ENCODE results near the gene PCOLCE2.

DNA sequence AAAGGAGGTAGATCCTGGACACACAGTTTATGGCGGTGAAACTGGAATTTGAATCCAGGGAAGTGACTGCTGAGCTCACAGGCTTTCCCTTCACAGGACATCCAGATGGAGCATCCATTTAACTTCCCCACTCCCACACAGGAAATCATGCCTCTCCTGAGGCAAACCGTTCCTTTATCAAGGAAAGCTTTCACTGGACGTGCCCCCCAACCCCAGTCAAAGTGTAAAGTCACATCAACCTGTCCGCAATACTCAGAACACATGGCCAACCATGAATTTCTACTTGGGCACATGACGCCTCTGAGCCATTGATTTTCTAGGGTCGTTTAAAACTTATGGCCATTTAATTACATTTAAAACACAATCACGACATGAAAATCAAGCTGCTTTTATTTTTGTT, 2.9 kb downstream of the PCOLCE2 start:
- TF ChIP-seq, protein P1, sequence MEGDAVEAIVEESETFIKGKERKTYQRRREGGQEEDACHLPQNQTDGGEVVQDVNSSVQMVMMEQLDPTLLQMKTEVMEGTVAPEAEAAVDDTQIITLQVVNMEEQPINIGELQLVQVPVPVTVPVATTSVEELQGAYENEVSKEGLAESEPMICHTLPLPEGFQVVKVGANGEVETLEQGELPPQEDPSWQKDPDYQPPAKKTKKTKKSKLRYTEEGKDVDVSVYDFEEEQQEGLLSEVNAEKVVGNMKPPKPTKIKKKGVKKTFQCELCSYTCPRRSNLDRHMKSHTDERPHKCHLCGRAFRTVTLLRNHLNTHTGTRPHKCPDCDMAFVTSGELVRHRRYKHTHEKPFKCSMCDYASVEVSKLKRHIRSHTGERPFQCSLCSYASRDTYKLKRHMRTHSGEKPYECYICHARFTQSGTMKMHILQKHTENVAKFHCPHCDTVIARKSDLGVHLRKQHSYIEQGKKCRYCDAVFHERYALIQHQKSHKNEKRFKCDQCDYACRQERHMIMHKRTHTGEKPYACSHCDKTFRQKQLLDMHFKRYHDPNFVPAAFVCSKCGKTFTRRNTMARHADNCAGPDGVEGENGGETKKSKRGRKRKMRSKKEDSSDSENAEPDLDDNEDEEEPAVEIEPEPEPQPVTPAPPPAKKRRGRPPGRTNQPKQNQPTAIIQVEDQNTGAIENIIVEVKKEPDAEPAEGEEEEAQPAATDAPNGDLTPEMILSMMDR (IDR thresholded peaks at IDR 0.05 in 8 of 11, conservative IDR thresholded peaks at IDR 0.05 in 3 of 11) = no peak
- TF ChIP-seq POLR2AphosphoS5 (IDR thresholded peaks at IDR 0.05) = no peak
- no peak for TF ChIP-seq POLR2A (IDR thresholded peaks at IDR 0.05)

All from spleen (tissue), 7 donors.